Esophagus squamous epithelium (tissue), 4 donors: ENCODE data around the gene C2orf92.

Experiments used
- POLR2A ChIP-seq, 4 donors: fragments of 450-650 bp; IDR thresholded peaks; one replicate each; pipeline ENCODE4 v1.6.1; 2017; ENCODE audit warnings: antibody characterized with exemption in 4 of 4, mild to moderate bottlenecking in 4 of 4, moderate library complexity in 3 of 4
- TF ChIP-seq, protein P1 (sequence below), 6 experiments: fragments of 450-650 bp in 4 of 6; fragments of 200-600 bp in 2 of 6; sonication (generic) in 2 of 6; IDR thresholded peaks; one replicate each; pipeline ENCODE4 v1.5.1; 2016 to 2019; ENCODE audit warnings: antibody characterized with exemption in 6 of 6, mild to moderate bottlenecking in 4 of 6, moderate library complexity in 4 of 6

DNA sequence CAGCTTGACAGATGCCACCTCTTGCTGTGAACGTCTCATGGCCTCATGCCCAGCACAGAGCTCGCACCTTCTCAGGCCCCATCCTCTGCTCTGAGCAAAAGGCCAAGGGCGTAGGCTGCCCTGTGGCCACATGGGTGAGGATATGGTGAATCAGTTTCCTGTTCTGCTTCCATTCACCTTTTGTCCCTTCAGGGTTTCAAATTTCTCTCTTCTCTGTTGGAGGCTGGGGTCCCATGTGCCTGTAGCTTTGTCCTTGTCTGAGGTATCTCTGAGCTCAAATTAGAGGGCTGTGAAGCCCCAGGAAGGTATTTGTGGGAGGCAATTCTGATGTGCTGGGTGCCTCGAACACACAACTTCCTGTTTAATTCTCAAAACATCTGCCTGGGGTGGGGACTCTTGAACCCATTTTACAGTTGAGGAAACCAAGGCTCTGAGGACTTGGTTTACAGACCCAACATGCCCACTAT is 72.9 kb downstream of the C2orf92 start:
- TF ChIP-seq, protein P1, sequence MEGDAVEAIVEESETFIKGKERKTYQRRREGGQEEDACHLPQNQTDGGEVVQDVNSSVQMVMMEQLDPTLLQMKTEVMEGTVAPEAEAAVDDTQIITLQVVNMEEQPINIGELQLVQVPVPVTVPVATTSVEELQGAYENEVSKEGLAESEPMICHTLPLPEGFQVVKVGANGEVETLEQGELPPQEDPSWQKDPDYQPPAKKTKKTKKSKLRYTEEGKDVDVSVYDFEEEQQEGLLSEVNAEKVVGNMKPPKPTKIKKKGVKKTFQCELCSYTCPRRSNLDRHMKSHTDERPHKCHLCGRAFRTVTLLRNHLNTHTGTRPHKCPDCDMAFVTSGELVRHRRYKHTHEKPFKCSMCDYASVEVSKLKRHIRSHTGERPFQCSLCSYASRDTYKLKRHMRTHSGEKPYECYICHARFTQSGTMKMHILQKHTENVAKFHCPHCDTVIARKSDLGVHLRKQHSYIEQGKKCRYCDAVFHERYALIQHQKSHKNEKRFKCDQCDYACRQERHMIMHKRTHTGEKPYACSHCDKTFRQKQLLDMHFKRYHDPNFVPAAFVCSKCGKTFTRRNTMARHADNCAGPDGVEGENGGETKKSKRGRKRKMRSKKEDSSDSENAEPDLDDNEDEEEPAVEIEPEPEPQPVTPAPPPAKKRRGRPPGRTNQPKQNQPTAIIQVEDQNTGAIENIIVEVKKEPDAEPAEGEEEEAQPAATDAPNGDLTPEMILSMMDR (IDR thresholded peaks at IDR 0.05), result no peak
- no peak for TF ChIP-seq POLR2A (IDR thresholded peaks at IDR 0.05)
